ENCODE data around the gene SUMO2. TPM values are rescaled to one million over a fixed set of nuclear protein-coding genes. Genes with fewer than 3 reads are reported as not detected.

Gene SUMO2
- total and polyA plus RNA-seq, 8 donors = 38.1 to 178 (median 118) TPM

GRCh38 chr17:75205037-75205792, 22.5 kb upstream of the SUMO2 start, which contains the start of gene NUP85:
Gene NUP85, plus strand, starts transcription at chr17:75205679. Its CDS starts 83 bp downstream, at chr17:75205762.
- peak; percentile 94 to 98 (median 96) for ATAC-seq
- FAIRE-seq = no peak

GRCh38 chr17:75199886-75200618, 17.3 kb upstream of the SUMO2 start:
- WGBS, 2 donors = 81 to 87% methylated on average over 6 of the region's 6 CpGs
- Histone ChIP-seq H3K9me3 (no peaks in the 10 kb centered on the region), H3K4me3 (no peak overlapping the region), H3K27me3 (no peaks in the 10 kb centered on the region), H3K4me1 (no peaks in the 10 kb centered on the region), H3K36me3 (no peaks in the 10 kb centered on the region), H3K27ac (no peak overlapping the region)
- intact Hi-C loops (cut with DNase I) = no loop called here
- FAIRE-seq = no peak
- ATAC-seq = no peak
- no peak for TF ChIP-seq CTCF (IDR thresholded peaks at IDR 0.05)
- no peak for DNase-seq

More at GRCh38 chr17:75205037-75205792, 22.5 kb upstream of the SUMO2 start, which contains the start of gene NUP85:
- no peak for TF ChIP-seq CTCF (IDR thresholded peaks at IDR 0.05)
- intact Hi-C loops (cut with DNase I) = no loop called here
- peak within 1 kb of the TSS; percentile 62 to 99 (median 84) for H3K4me3 ChIP-seq
- peak; percentile 92 to 97 (median 93) for DNase-seq
- H3K4me1 ChIP-seq = peaks cover 0 to 8% (median 0%) of the 10 kb centered on the region in 3 donors
- H3K9me3 ChIP-seq = no peaks in the 10 kb centered on the region
- 0% methylated on average over 57 of the region's 57 CpGs for WGBS, 2 donors
- peaks cover 0 to under 1% (median 0%) of the 10 kb centered on the region in 3 donors for H3K36me3 ChIP-seq
- no peaks in the 10 kb centered on the region for H3K27me3 ChIP-seq
- H3K27ac ChIP-seq = peak within 1 kb of the TSS; percentile 91 to 97 (median 93)

GRCh38 chr17:75194879-75195278, 12.1 kb upstream of the SUMO2 start:
- Histone ChIP-seq H3K27ac (no peak overlapping the region), H3K4me3 (no peak overlapping the region), H3K4me1 (no peaks in the 10 kb centered on the region), H3K9me3 (no peaks in the 10 kb centered on the region), H3K36me3 (no peaks in the 10 kb centered on the region), H3K27me3 (no peaks in the 10 kb centered on the region)
- TF ChIP-seq CTCF (IDR thresholded peaks at IDR 0.05) = no peak
- DNase-seq (no peak), ATAC-seq (no peak), FAIRE-seq (no peak)
- intact Hi-C loops (cut with DNase I) = no loop called here
- 73 to 75% methylated on average over 4 of the region's 5 CpGs for WGBS, 2 donors

GRCh38 chr17:75191584-75191983, 8.8 kb upstream of the SUMO2 start:
- no peaks in the 10 kb centered on the region for H3K4me1 ChIP-seq
- H3K9me3 ChIP-seq = no peaks in the 10 kb centered on the region
- intact Hi-C loops (cut with DNase I) = no loop called here
- no peak for FAIRE-seq
- no peak for TF ChIP-seq CTCF (IDR thresholded peaks at IDR 0.05)
- no peak overlapping the region for H3K4me3 ChIP-seq
- ATAC-seq = no peak
- DNase-seq = no peak
- H3K27me3 ChIP-seq = no peaks in the 10 kb centered on the region
- no peaks in the 10 kb centered on the region for H3K36me3 ChIP-seq
- WGBS, 2 donors = 83 to 86% methylated on average over 4 of the region's 4 CpGs
- H3K27ac ChIP-seq = no peak overlapping the region
